Urinary bladder (tissue), 4 donors: ENCODE measurements around the gene IL2RA. TPM values are rescaled to one million over a fixed set of nuclear protein-coding genes. Genes with fewer than 3 reads are reported as not detected.

ENCODE experiments used
- DNase-seq: peaks from one replicate; pipeline ENCODE4 v3.0.0-alpha.2; 2015; ENCODE audit errors: extremely low spot score
- H3K27ac ChIP-seq: one replicate; pipeline ENCODE4 v1.5.1; 2013; ENCODE audit warnings: low read depth, mild to moderate bottlenecking, moderate library complexity
- H3K36me3 ChIP-seq: one replicate; pipeline ENCODE4 v1.6.1; 2013; ENCODE audit warnings: mild to moderate bottlenecking, moderate library complexity; ENCODE audit not compliant: insufficient read depth
- H3K4me1 ChIP-seq: one replicate; pipeline ENCODE4 v1.6.1; 2013; ENCODE audit warnings: mild to moderate bottlenecking, moderate library complexity; ENCODE audit not compliant: insufficient read depth
- H3K4me3 ChIP-seq: one replicate; pipeline ENCODE4 v1.5.1; 2013; ENCODE audit warnings: low read depth, low read length
- WGBS: extraction: QIAGEN DNeasy Blood & Tissue Kit; methylation state at CpG from one replicate; pipeline ENCODE4 v1.1.7; 2013; 5-methylcytosine and 5-hydroxymethylcytosine counted together
- polyA plus RNA-seq: library from polyadenylated mRNA; stranded (reverse); fragments of 200-250 nt; gene quantifications from one replicate; pipeline ENCODE4 v1.2.3, GENCODE V29; 2013
- total RNA-seq: library from RNA; depleted of rRNA; stranded (reverse); fragments of >200 nt; gene quantifications from one replicate; pipeline ENCODE4 v1.2.3, GENCODE V29; 2014
- donor health status: healthy with polysubstance abuse.
- donor health status: healthy.

Gene IL2RA
- total and polyA plus RNA-seq, 2 donors, result 0.37 to 0.87 TPM

DNA sequence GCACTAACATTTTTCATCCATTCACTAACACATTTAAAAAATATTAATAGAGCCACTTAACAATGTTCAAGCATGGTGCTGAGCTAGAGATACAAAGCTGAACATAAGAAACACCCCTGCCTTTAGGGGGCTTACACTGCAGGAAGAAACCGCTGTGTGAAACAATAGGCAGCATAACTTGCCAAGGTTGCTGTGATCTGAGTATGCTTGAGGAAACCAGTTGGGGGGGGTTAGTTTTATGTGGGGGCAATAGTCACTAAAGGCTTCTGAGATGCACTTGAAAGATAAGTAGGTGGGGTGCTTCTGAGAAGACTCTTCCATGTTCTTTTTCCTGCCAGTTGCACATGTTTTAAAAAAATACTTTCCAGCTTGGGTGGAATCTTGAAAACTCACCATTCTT is 29.5 kb upstream of the IL2RA start:
- no peak overlapping the region for H3K4me3 ChIP-seq
- no peaks in the 10 kb centered on the region for H3K4me1 ChIP-seq
- no peaks in the 10 kb centered on the region for H3K36me3 ChIP-seq
- DNase-seq, result no peak
- 44% methylated on average over 1 of the region's 1 CpG for WGBS
- no peak overlapping the region for H3K27ac ChIP-seq

GRCh38 chr10:6089334-6090219 is 27.4 kb upstream of the IL2RA start:
- peak overlapping the region; percentile 26 for H3K27ac ChIP-seq
- peak; percentile 11 for DNase-seq
- peak overlapping the region; percentile 93 for H3K4me3 ChIP-seq
- H3K4me1 ChIP-seq, result no peaks in the 10 kb centered on the region
- WGBS, result under 1% methylated on average over 53 of the region's 53 CpGs
- H3K36me3 ChIP-seq, result no peaks in the 10 kb centered on the region

- under 1% methylated on average over 77 of the region's 77 CpGs for WGBS
- DNase-seq, result peak; percentile 89
- Histone ChIP-seq H3K36me3 (no peaks in the 10 kb centered on the region), H3K4me3 (peak within 1 kb of the TSS; percentile 93), H3K4me1 (no peaks in the 10 kb centered on the region), H3K27ac (peak within 1 kb of the TSS; percentile 26)
Measured at GRCh38 chr10:6088721-6089333, 26.7 kb upstream of the IL2RA start, which contains the start of gene RBM17. Gene RBM17 (plus strand): TSS chr10:6089034. CDS start chr10:6097066, 8,032 bp downstream.

DNA sequence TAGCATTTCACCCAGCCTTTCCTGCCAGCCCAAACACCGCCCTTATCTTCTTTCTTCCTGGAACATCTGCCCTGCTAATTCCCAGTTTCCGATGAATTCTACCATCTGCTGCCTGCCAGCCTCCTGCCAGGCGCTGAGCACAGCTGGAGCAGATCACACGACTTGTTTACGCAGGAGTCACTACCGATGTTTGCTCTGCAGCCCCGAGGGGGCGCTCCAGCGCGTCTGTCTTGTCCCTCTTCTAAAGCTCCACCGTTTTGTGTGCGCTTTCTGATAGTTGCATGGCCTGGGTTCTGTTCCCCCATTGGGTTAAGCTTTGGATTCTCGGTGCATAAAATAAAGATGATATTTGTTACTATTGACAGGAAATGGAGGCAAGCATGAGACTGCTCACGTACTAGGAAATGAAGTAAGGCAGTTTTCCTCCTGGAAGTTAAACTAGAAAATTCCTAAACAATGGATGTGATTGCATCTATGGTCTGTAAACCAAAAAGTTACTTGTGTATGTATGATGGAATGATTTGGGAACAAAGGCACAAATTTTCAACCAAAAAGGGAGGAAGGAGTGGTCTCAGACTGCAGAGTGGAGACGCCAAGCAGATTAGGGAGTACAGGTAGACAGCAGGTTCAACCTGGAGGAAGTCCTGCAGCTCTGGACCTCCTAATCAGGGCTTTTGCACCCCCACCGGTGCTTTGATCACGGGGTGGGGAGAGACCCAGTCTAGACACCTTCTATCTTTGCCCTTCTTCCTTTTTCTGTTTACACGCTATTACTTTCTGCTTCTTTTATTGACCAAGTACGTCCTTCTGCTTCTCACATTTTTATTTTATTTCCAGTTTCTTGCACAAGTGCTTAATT is 24.4 kb upstream of the IL2RA start:
- no peaks in the 10 kb centered on the region for H3K36me3 ChIP-seq
- WGBS, result 20% methylated on average over 19 of the region's 19 CpGs
- DNase-seq, result peak; percentile 52
- no peak overlapping the region for H3K4me3 ChIP-seq
- no peaks in the 10 kb centered on the region for H3K4me1 ChIP-seq
- H3K27ac ChIP-seq, result no peak overlapping the region

GRCh38 chr10:6083523-6084475 is 21.6 kb upstream of the IL2RA start:
- H3K4me3 ChIP-seq, result no peak overlapping the region
- DNase-seq, result no peak
- 38% methylated on average over 17 of the region's 17 CpGs for WGBS
- H3K4me1 ChIP-seq, result no peaks in the 10 kb centered on the region
- H3K27ac ChIP-seq, result no peak overlapping the region
- no peaks in the 10 kb centered on the region for H3K36me3 ChIP-seq

DNA sequence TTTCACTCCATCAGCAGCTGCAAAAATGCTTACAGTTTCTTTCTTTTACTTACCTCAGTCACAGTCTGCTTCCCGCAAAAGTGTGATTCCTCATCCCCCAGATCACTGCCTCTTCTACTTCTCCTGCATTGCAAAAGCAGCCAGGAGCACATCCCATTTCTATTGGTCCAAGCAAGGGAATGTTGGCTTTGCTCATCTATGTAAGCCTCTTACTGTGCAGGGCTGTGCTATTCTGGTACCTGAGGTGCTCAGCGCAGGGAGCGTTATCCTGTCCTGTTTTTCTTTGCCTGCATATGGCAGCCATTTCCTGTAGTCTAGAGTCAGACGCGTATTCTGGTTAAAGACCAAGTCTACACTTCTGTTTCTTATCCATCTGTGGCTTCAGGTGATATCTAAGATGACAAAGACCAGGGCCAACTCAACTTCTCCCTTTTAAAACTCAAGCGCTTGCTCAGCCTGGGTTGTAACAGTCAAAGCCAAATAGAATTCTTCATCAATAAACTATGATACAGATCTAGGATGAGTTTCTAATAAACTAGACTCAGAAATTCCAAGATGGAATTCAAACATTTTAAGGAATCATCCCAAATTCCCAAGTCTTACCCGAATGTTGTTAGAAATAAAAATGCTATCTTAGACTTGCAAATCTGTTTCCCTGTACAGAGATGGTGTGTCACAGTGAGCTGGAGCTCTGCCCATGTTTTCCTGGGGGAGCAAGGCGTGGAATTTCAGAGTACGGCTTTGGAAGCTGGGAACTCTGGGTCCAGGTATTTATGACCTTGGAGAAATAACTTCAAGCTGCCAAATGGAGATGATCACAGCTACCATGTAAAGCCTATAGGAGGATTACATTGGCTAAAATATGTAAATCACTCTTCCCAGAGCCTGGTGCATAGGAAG is 20.6 kb upstream of the IL2RA start:
- H3K4me3 ChIP-seq, result no peak overlapping the region
- H3K27ac ChIP-seq, result no peak overlapping the region
- H3K4me1 ChIP-seq, result no peaks in the 10 kb centered on the region
- H3K36me3 ChIP-seq, result no peaks in the 10 kb centered on the region
- no peak for DNase-seq
- 53% methylated on average over 9 of the region's 9 CpGs for WGBS

- Histone ChIP-seq H3K4me1 (no peaks in the 10 kb centered on the region), H3K36me3 (no peaks in the 10 kb centered on the region), H3K27ac (no peak overlapping the region), H3K4me3 (no peak overlapping the region)
- DNase-seq, result no peak
- WGBS, result 89% methylated on average over 4 of the region's 4 CpGs
Measured at GRCh38 chr10:6080417-6080973, 18.3 kb upstream of the IL2RA start.

- H3K4me1 ChIP-seq, result no peaks in the 10 kb centered on the region
- H3K4me3 ChIP-seq, result no peak overlapping the region
- H3K27ac ChIP-seq, result no peak overlapping the region
- WGBS, result 86% methylated on average over 4 of the region's 4 CpGs
- H3K36me3 ChIP-seq, result no peaks in the 10 kb centered on the region
- no peak for DNase-seq
Measured at GRCh38 chr10:6079044-6079443, 16.9 kb upstream of the IL2RA start.

- no peaks in the 10 kb centered on the region for H3K36me3 ChIP-seq
- 89% methylated on average over 12 of the region's 12 CpGs for WGBS
- no peaks in the 10 kb centered on the region for H3K4me1 ChIP-seq
- no peak overlapping the region for H3K27ac ChIP-seq
- H3K4me3 ChIP-seq, result no peak overlapping the region
- no peak for DNase-seq
Measured at GRCh38 chr10:6077071-6077675, 15.0 kb upstream of the IL2RA start.

- Histone ChIP-seq H3K27ac (no peak overlapping the region), H3K36me3 (no peaks in the 10 kb centered on the region), H3K4me3 (no peak overlapping the region), H3K4me1 (no peaks in the 10 kb centered on the region)
- 63% methylated on average over 17 of the region's 17 CpGs for WGBS
- no peak for DNase-seq
Measured at GRCh38 chr10:6074489-6075301, 12.5 kb upstream of the IL2RA start.
